Sigmoid colon (tissue), 4 donors: Measurements from ENCODE around the gene TMTC2.

Experiments used
- CTCF ChIP-seq, 4 experiments: fragments of 450-650 bp in 3 of 4; fragments of 200-600 bp in 1 of 4; IDR thresholded peaks; one replicate each; pipeline ENCODE4 v1.5.1; 2016 to 2019; ENCODE audit warnings: antibody characterized with exemption in 4 of 4, mild to moderate bottlenecking in 3 of 4, moderate library complexity in 2 of 4
- POLR2A ChIP-seq, 2 donors: fragments of 450-650 bp; IDR thresholded peaks; one replicate each; pipeline ENCODE4 v1.6.1; 2016; ENCODE audit warnings: antibody characterized with exemption in 2 of 2, mild to moderate bottlenecking in 2 of 2, moderate library complexity in 2 of 2
- POLR2AphosphoS5 ChIP-seq, 4 donors: sonication (generic); formaldehyde crosslinking; IDR thresholded peaks; one replicate each; pipeline ENCODE4 v1.6.1; 2017; ENCODE audit warnings: antibody characterized with exemption in 4 of 4

- TF ChIP-seq CTCF (IDR thresholded peaks at IDR 0.05), result no peak
- TF ChIP-seq POLR2AphosphoS5 (IDR thresholded peaks at IDR 0.05), result no peak
- TF ChIP-seq POLR2A (IDR thresholded peaks at IDR 0.05), result no peak
Measured at GRCh38 chr12:82873951-82874350, 187.2 kb downstream of the TMTC2 start.
